ENCODE measurements around the gene SLAIN2.

DNA sequence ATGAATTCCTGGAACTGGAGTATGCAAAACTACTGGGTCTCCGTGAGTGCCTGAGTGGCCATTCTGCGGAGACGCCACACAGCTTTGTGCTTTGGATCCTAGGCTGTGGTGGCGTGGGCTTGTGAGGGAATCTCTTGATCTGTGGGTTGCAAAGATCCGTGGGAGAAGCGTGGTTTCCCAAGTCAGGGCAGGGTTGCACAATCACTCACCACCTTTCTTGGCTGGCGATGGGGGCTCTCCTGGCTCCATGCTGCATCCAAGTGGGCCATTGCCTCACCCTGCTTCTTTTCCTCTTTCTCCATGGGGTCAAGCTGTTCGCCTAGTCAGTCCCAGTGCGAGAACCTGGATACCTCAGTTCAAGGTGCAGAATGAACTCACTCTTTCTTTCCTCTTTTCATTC lies 62.5 kb downstream of the SLAIN2 start:
- TF ChIP-seq, protein P1, sequence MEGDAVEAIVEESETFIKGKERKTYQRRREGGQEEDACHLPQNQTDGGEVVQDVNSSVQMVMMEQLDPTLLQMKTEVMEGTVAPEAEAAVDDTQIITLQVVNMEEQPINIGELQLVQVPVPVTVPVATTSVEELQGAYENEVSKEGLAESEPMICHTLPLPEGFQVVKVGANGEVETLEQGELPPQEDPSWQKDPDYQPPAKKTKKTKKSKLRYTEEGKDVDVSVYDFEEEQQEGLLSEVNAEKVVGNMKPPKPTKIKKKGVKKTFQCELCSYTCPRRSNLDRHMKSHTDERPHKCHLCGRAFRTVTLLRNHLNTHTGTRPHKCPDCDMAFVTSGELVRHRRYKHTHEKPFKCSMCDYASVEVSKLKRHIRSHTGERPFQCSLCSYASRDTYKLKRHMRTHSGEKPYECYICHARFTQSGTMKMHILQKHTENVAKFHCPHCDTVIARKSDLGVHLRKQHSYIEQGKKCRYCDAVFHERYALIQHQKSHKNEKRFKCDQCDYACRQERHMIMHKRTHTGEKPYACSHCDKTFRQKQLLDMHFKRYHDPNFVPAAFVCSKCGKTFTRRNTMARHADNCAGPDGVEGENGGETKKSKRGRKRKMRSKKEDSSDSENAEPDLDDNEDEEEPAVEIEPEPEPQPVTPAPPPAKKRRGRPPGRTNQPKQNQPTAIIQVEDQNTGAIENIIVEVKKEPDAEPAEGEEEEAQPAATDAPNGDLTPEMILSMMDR (conservative IDR thresholded peaks at IDR 0.05), result no peak
- TF ChIP-seq ZFX (IDR thresholded peaks at IDR 0.05), result no peak
